Stimulated activated CD8-positive, alpha-beta memory T cell treated with anti-CD3 and anti-CD28 coated beads, Interleukin-4, amount 100 ng/mL, for 24 hours (primary cell): ENCODE data around the gene SFXN5.
"Not testable (repeated sequence)": the region's sequence is repeated elsewhere in the genome, so short reads cannot be mapped to it uniquely, and the experiment has no call there.

Experiments used
- DNase-seq: peaks from one replicate; pipeline ENCODE4 v3.0.0-alpha.2; 2020; ENCODE audit warnings: low read depth

SFXN5 gene

GRCh38 chr2:73101626-73102256 lies 30.2 kb upstream of the SFXN5 start:
- DNase-seq, result no peak

GRCh38 chr2:73100956-73101355 lies 29.4 kb upstream of the SFXN5 start:
- DNase-seq, result no peak

GRCh38 chr2:73099486-73099885 lies 28.0 kb upstream of the SFXN5 start:
- no peak for DNase-seq

- no peak for DNase-seq
These were observed 24.4 kb upstream of the SFXN5 start for GRCh38 chr2:73095910-73096309.

GRCh38 chr2:73093601-73094218 lies 22.2 kb upstream of the SFXN5 start:
- not testable (repeated sequence) for DNase-seq

- no peak for DNase-seq
These were observed 20.8 kb upstream of the SFXN5 start for GRCh38 chr2:73092146-73092783.

- no peak for DNase-seq
These were observed 20.2 kb upstream of the SFXN5 start for GRCh38 chr2:73091696-73092095.

- DNase-seq, result no peak
These were observed 19.7 kb upstream of the SFXN5 start for GRCh38 chr2:73091164-73091563.

GRCh38 chr2:73089270-73090030 lies 17.9 kb upstream of the SFXN5 start:
- DNase-seq, result no peak

- DNase-seq, result no peak
These were observed 17.2 kb upstream of the SFXN5 start for GRCh38 chr2:73088703-73089102.

GRCh38 chr2:73088211-73088610 lies 16.7 kb upstream of the SFXN5 start:
- no peak for DNase-seq

- no peak for DNase-seq
These were observed 15.8 kb upstream of the SFXN5 start for GRCh38 chr2:73087311-73087710.

- peak; percentile 78 for DNase-seq
These were observed 14.2 kb upstream of the SFXN5 start for GRCh38 chr2:73085691-73086090.

- no peak for DNase-seq
These were observed 13.5 kb upstream of the SFXN5 start for GRCh38 chr2:73084971-73085370.

- no peak for DNase-seq
These were observed 12.6 kb upstream of the SFXN5 start for GRCh38 chr2:73083886-73084800.

GRCh38 chr2:73082523-73083410 lies 11.3 kb upstream of the SFXN5 start:
- DNase-seq, result no peak

- DNase-seq, result no peak
These were observed 9.7 kb upstream of the SFXN5 start for GRCh38 chr2:73081181-73081671.

- DNase-seq, result no peak
These were observed 9.0 kb upstream of the SFXN5 start for GRCh38 chr2:73080321-73081131.

GRCh38 chr2:73079636-73080035 lies 8.1 kb upstream of the SFXN5 start:
- no peak for DNase-seq
